GM18508 (cell line): ENCODE measurements around the gene CMSS1.

ENCODE experiments used
- ATAC-seq: cut with Tn5 transposase; IDR thresholded peaks from one replicate; pipeline ENCODE4 v1.9.1; 2021; ENCODE audit warnings: moderate number of reproducible peaks; ENCODE audit not compliant: insufficient read depth, unreplicated experiment

The CMSS1 gene

GRCh38 chr3:100007313-100007712, 189.7 kb downstream of the CMSS1 start:
- ATAC-seq = no peak

GRCh38 chr3:100008081-100008698, 190.5 kb downstream of the CMSS1 start:
- no peak for ATAC-seq

GRCh38 chr3:100009276-100010086, 191.8 kb downstream of the CMSS1 start:
- no peak for ATAC-seq

GRCh38 chr3:100010087-100010417, 192.4 kb downstream of the CMSS1 start:
- no peak for ATAC-seq

GRCh38 chr3:100018806-100019205, 201.1 kb downstream of the CMSS1 start:
- ATAC-seq = no peak

GRCh38 chr3:100019719-100020118, 202.1 kb downstream of the CMSS1 start:
- no peak for ATAC-seq

GRCh38 chr3:100020876-100021644, 203.4 kb downstream of the CMSS1 start:
- no peak for ATAC-seq

GRCh38 chr3:100022506-100022905, 204.8 kb downstream of the CMSS1 start:
- no peak for ATAC-seq

GRCh38 chr3:100023150-100023549, 205.5 kb downstream of the CMSS1 start:
- no peak for ATAC-seq

- no peak for ATAC-seq
These were observed 205.9 kb downstream of the CMSS1 start for GRCh38 chr3:100023595-100023994.

GRCh38 chr3:100024520-100025303, 207.1 kb downstream of the CMSS1 start:
- no peak for ATAC-seq

GRCh38 chr3:100027321-100027720, 209.7 kb downstream of the CMSS1 start:
- ATAC-seq = no peak

GRCh38 chr3:100029052-100029451, 211.4 kb downstream of the CMSS1 start:
- no peak for ATAC-seq

GRCh38 chr3:100029689-100030088, 212.0 kb downstream of the CMSS1 start:
- no peak for ATAC-seq

- ATAC-seq = no peak
These were observed 212.7 kb downstream of the CMSS1 start for GRCh38 chr3:100030346-100030745.

- ATAC-seq = no peak
These were observed 213.3 kb downstream of the CMSS1 start for GRCh38 chr3:100030914-100031425.

GRCh38 chr3:100032243-100032642, 214.6 kb downstream of the CMSS1 start:
- ATAC-seq = no peak

- no peak for ATAC-seq
These were observed 215.5 kb downstream of the CMSS1 start for GRCh38 chr3:100033184-100033583.

- ATAC-seq = no peak
These were observed 216.3 kb downstream of the CMSS1 start for GRCh38 chr3:100033903-100034471.

- ATAC-seq = no peak
These were observed 221.4 kb downstream of the CMSS1 start for GRCh38 chr3:100039075-100039474.
